Measurements from ENCODE around the gene CFAP100. TPM values are rescaled to one million over a fixed set of nuclear protein-coding genes. Genes with fewer than 3 reads are reported as not detected.

Gene CFAP100
- total and polyA plus RNA-seq, 2 experiments from 2014 or later: not detected

GRCh38 chr3:126433496-126434263, 39.0 kb downstream of the CFAP100 start:
- no peaks in the 10 kb centered on the region for H3K36me3 ChIP-seq (replicated peaks; ENCODE audit: insufficient read depth, low read depth)
- no peaks in the 10 kb centered on the region for H3K4me1 ChIP-seq (ENCODE audit: insufficient read depth)
- H3K4me3 ChIP-seq: no peak overlapping the region
- no peak overlapping the region for H2AFZ ChIP-seq
- no peaks in the 10 kb centered on the region for H3K79me2 ChIP-seq
- H4K20me1 ChIP-seq (ENCODE audit: insufficient read depth, poor library complexity, severe bottlenecking): no peaks in the 10 kb centered on the region
- TF ChIP-seq EZH2phosphoT487 (IDR thresholded peaks at IDR 0.05; ENCODE audit: low read depth, severe bottlenecking, unreplicated experiment): no peak
- TF ChIP-seq EZH2 (IDR thresholded peaks at IDR 0.05; ENCODE audit: borderline replicate concordance): no peak
- WGBS (ENCODE audit: low lambda C conversion rate, missing lambda C conversion rate): 91% methylated on average over 13 of the region's 13 CpGs
- H3K9me2 ChIP-seq (replicated peaks; ENCODE audit: insufficient read depth): no peaks in the 10 kb centered on the region
- H3K27ac ChIP-seq: no peak overlapping the region
- no peak for DNase-seq (ENCODE audit: low spot score)
- no peak overlapping the region for H3K4me2 ChIP-seq
- H3K27me3 ChIP-seq: no peaks in the 10 kb centered on the region
- no peaks in the 10 kb centered on the region for H3K9me3 ChIP-seq (ENCODE audit: low read depth)

- H3K9me3 ChIP-seq (ENCODE audit: low read depth): no peaks in the 10 kb centered on the region
- no peaks in the 10 kb centered on the region for H3K4me1 ChIP-seq (ENCODE audit: insufficient read depth)
- H3K36me3 ChIP-seq (replicated peaks; ENCODE audit: insufficient read depth, low read depth): no peaks in the 10 kb centered on the region
- no peaks in the 10 kb centered on the region for H4K20me1 ChIP-seq (ENCODE audit: insufficient read depth, poor library complexity, severe bottlenecking)
- no peaks in the 10 kb centered on the region for H3K79me2 ChIP-seq
- H2AFZ ChIP-seq: no peak overlapping the region
- no peak overlapping the region for H3K4me3 ChIP-seq
- 96% methylated on average over 6 of the region's 6 CpGs for WGBS (ENCODE audit: low lambda C conversion rate, missing lambda C conversion rate)
- TF ChIP-seq EZH2 (IDR thresholded peaks at IDR 0.05; ENCODE audit: borderline replicate concordance) (no peak), EZH2phosphoT487 (IDR thresholded peaks at IDR 0.05; ENCODE audit: low read depth, severe bottlenecking, unreplicated experiment) (no peak), CTCF (IDR thresholded peaks at IDR 0.05; ENCODE audit: poor library complexity) (no peak)
- no peak overlapping the region for H3K27ac ChIP-seq
- no peaks in the 10 kb centered on the region for H3K27me3 ChIP-seq
- H3K4me2 ChIP-seq: no peak overlapping the region
- no peak for DNase-seq (ENCODE audit: low spot score)
- H3K9me2 ChIP-seq (replicated peaks; ENCODE audit: insufficient read depth): no peaks in the 10 kb centered on the region
Measured at GRCh38 chr3:126434264-126434590, 39.5 kb downstream of the CFAP100 start.

- TF ChIP-seq CTCF (IDR thresholded peaks at IDR 0.05; ENCODE audit: poor library complexity) (no peak), EZH2phosphoT487 (IDR thresholded peaks at IDR 0.05; ENCODE audit: low read depth, severe bottlenecking, unreplicated experiment) (no peak), EZH2 (IDR thresholded peaks at IDR 0.05; ENCODE audit: borderline replicate concordance) (no peak)
- Histone ChIP-seq H4K20me1 (ENCODE audit: insufficient read depth, poor library complexity, severe bottlenecking) (no peaks in the 10 kb centered on the region), H3K9me2 (replicated peaks; ENCODE audit: insufficient read depth) (no peaks in the 10 kb centered on the region), H3K4me2 (no peak overlapping the region), H3K9me3 (ENCODE audit: low read depth) (no peaks in the 10 kb centered on the region), H3K4me1 (ENCODE audit: insufficient read depth) (no peaks in the 10 kb centered on the region), H2AFZ (no peak overlapping the region), H3K4me3 (no peak overlapping the region), H3K36me3 (replicated peaks; ENCODE audit: insufficient read depth, low read depth) (no peaks in the 10 kb centered on the region), H3K27ac (no peak overlapping the region), H3K79me2 (no peaks in the 10 kb centered on the region), H3K27me3 (no peaks in the 10 kb centered on the region)
- DNase-seq (ENCODE audit: low spot score): no peak
- 98% methylated on average over 8 of the region's 8 CpGs for WGBS (ENCODE audit: low lambda C conversion rate, missing lambda C conversion rate)
Measured at GRCh38 chr3:126434931-126435411, 40.3 kb downstream of the CFAP100 start.

- no peaks in the 10 kb centered on the region for H3K9me2 ChIP-seq (replicated peaks; ENCODE audit: insufficient read depth)
- H2AFZ ChIP-seq: no peak overlapping the region
- no peak for DNase-seq (ENCODE audit: low spot score)
- no peaks in the 10 kb centered on the region for H3K9me3 ChIP-seq (ENCODE audit: low read depth)
- TF ChIP-seq EZH2 (IDR thresholded peaks at IDR 0.05; ENCODE audit: borderline replicate concordance) (no peak), EZH2phosphoT487 (IDR thresholded peaks at IDR 0.05; ENCODE audit: low read depth, severe bottlenecking, unreplicated experiment) (no peak)
- no peaks in the 10 kb centered on the region for H3K36me3 ChIP-seq (replicated peaks; ENCODE audit: insufficient read depth, low read depth)
- H3K79me2 ChIP-seq: no peaks in the 10 kb centered on the region
- no peaks in the 10 kb centered on the region for H3K27me3 ChIP-seq
- no peaks in the 10 kb centered on the region for H4K20me1 ChIP-seq (ENCODE audit: insufficient read depth, poor library complexity, severe bottlenecking)
- no peaks in the 10 kb centered on the region for H3K4me1 ChIP-seq (ENCODE audit: insufficient read depth)
- H3K4me3 ChIP-seq: no peak overlapping the region
- WGBS (ENCODE audit: low lambda C conversion rate, missing lambda C conversion rate): 95% methylated on average over 14 of the region's 14 CpGs
- no peak overlapping the region for H3K27ac ChIP-seq
- H3K4me2 ChIP-seq: no peak overlapping the region
Measured at GRCh38 chr3:126435456-126436315, 41.0 kb downstream of the CFAP100 start.

Measured in hepatocyte (in vitro differentiated cells).